ENCODE measurements around the gene CEP78.

Gene CEP78

GRCh38 chr9:78235256-78235761, 566 bp upstream of the CEP78 start:
- peak overlapping the region; percentile 92 for H3K4me3 ChIP-seq (ENCODE audit: low read length)

GRCh38 chr9:78236551-78236910, 656 bp downstream of the CEP78 start:
- Histone ChIP-seq H3K9ac (ENCODE audit: low read length) (peak overlapping the region; percentile 84), H3K4me1 (ENCODE audit: control insufficient read depth, insufficient read depth, low read length) (peaks cover 9% of the 10 kb centered on the region), H3K4me3 (ENCODE audit: low read length) (peak overlapping the region; percentile 92), H3K36me3 (ENCODE audit: control insufficient read depth, insufficient read depth, low read length, severe bottlenecking) (no peaks in the 10 kb centered on the region), H3K9me3 (ENCODE audit: control insufficient read depth, low read length) (no peaks in the 10 kb centered on the region), H3K27me3 (replicated peaks; ENCODE audit: control insufficient read depth, insufficient read depth, low read length) (no peaks in the 10 kb centered on the region)
- no peak for DNase-seq (ENCODE audit: low read depth)

More at GRCh38 chr9:78235256-78235761, 566 bp upstream of the CEP78 start:
- peak overlapping the region; percentile 84 for H3K9ac ChIP-seq (ENCODE audit: low read length)
- H3K36me3 ChIP-seq (ENCODE audit: control insufficient read depth, insufficient read depth, low read length, severe bottlenecking) = no peaks in the 10 kb centered on the region
- no peaks in the 10 kb centered on the region for H3K27me3 ChIP-seq (replicated peaks; ENCODE audit: control insufficient read depth, insufficient read depth, low read length)
- no peaks in the 10 kb centered on the region for H3K9me3 ChIP-seq (ENCODE audit: control insufficient read depth, low read length)
- peak; percentile 58 for DNase-seq (ENCODE audit: low read depth)
- H3K4me1 ChIP-seq (ENCODE audit: control insufficient read depth, insufficient read depth, low read length) = peaks cover 9% of the 10 kb centered on the region

GRCh38 chr9:78238046-78239038, 2.5 kb downstream of the CEP78 start:
- Histone ChIP-seq H3K9ac (ENCODE audit: low read length) (no peak overlapping the region), H3K9me3 (ENCODE audit: control insufficient read depth, low read length) (no peaks in the 10 kb centered on the region), H3K4me3 (ENCODE audit: low read length) (no peak overlapping the region), H3K27me3 (replicated peaks; ENCODE audit: control insufficient read depth, insufficient read depth, low read length) (no peaks in the 10 kb centered on the region), H3K36me3 (ENCODE audit: control insufficient read depth, insufficient read depth, low read length, severe bottlenecking) (no peaks in the 10 kb centered on the region), H3K4me1 (ENCODE audit: control insufficient read depth, insufficient read depth, low read length) (peaks cover 9% of the 10 kb centered on the region)
- no peak for DNase-seq (ENCODE audit: low read depth)

GRCh38 chr9:78239506-78239905, 3.6 kb downstream of the CEP78 start:
- no peak for DNase-seq (ENCODE audit: low read depth)
- H3K9ac ChIP-seq (ENCODE audit: low read length) = no peak overlapping the region
- peaks cover 8% of the 10 kb centered on the region for H3K4me1 ChIP-seq (ENCODE audit: control insufficient read depth, insufficient read depth, low read length)
- no peaks in the 10 kb centered on the region for H3K9me3 ChIP-seq (ENCODE audit: control insufficient read depth, low read length)
- H3K27me3 ChIP-seq (replicated peaks; ENCODE audit: control insufficient read depth, insufficient read depth, low read length) = no peaks in the 10 kb centered on the region
- H3K36me3 ChIP-seq (ENCODE audit: control insufficient read depth, insufficient read depth, low read length, severe bottlenecking) = peaks cover 3% of the 10 kb centered on the region
- no peak overlapping the region for H3K4me3 ChIP-seq (ENCODE audit: low read length)

- Histone ChIP-seq H3K36me3 (ENCODE audit: control insufficient read depth, insufficient read depth, low read length, severe bottlenecking) (peaks cover 7% of the 10 kb centered on the region), H3K9me3 (ENCODE audit: control insufficient read depth, low read length) (no peaks in the 10 kb centered on the region), H3K4me1 (ENCODE audit: control insufficient read depth, insufficient read depth, low read length) (no peaks in the 10 kb centered on the region), H3K4me3 (ENCODE audit: low read length) (no peak overlapping the region), H3K9ac (ENCODE audit: low read length) (no peak overlapping the region), H3K27me3 (replicated peaks; ENCODE audit: control insufficient read depth, insufficient read depth, low read length) (no peaks in the 10 kb centered on the region)
- no peak for DNase-seq (ENCODE audit: low read depth)
Observed at GRCh38 chr9:78242041-78242440, 6.2 kb downstream of the CEP78 start.

- Histone ChIP-seq H3K9me3 (ENCODE audit: control insufficient read depth, low read length) (no peaks in the 10 kb centered on the region), H3K4me3 (ENCODE audit: low read length) (no peak overlapping the region), H3K27me3 (replicated peaks; ENCODE audit: control insufficient read depth, insufficient read depth, low read length) (no peaks in the 10 kb centered on the region), H3K4me1 (ENCODE audit: control insufficient read depth, insufficient read depth, low read length) (no peaks in the 10 kb centered on the region), H3K36me3 (ENCODE audit: control insufficient read depth, insufficient read depth, low read length, severe bottlenecking) (peaks cover 11% of the 10 kb centered on the region), H3K9ac (ENCODE audit: low read length) (no peak overlapping the region)
- no peak for DNase-seq (ENCODE audit: low read depth)
Observed at GRCh38 chr9:78243130-78243529, 7.3 kb downstream of the CEP78 start.

GRCh38 chr9:78245401-78245800, 9.5 kb downstream of the CEP78 start:
- Histone ChIP-seq H3K9ac (ENCODE audit: low read length) (no peak overlapping the region), H3K4me3 (ENCODE audit: low read length) (no peak overlapping the region), H3K9me3 (ENCODE audit: control insufficient read depth, low read length) (no peaks in the 10 kb centered on the region), H3K27me3 (replicated peaks; ENCODE audit: control insufficient read depth, insufficient read depth, low read length) (no peaks in the 10 kb centered on the region), H3K36me3 (ENCODE audit: control insufficient read depth, insufficient read depth, low read length, severe bottlenecking) (peaks cover 14% of the 10 kb centered on the region), H3K4me1 (ENCODE audit: control insufficient read depth, insufficient read depth, low read length) (no peaks in the 10 kb centered on the region)
- DNase-seq (ENCODE audit: low read depth) = no peak

GRCh38 chr9:78248635-78249034, 12.8 kb downstream of the CEP78 start:
- Histone ChIP-seq H3K36me3 (ENCODE audit: control insufficient read depth, insufficient read depth, low read length, severe bottlenecking) (peaks cover 14% of the 10 kb centered on the region), H3K9ac (ENCODE audit: low read length) (no peak overlapping the region), H3K4me3 (ENCODE audit: low read length) (no peak overlapping the region), H3K27me3 (replicated peaks; ENCODE audit: control insufficient read depth, insufficient read depth, low read length) (no peaks in the 10 kb centered on the region), H3K4me1 (ENCODE audit: control insufficient read depth, insufficient read depth, low read length) (peaks cover 10% of the 10 kb centered on the region), H3K9me3 (ENCODE audit: control insufficient read depth, low read length) (no peaks in the 10 kb centered on the region)
- DNase-seq (ENCODE audit: low read depth) = no peak

- Histone ChIP-seq H3K9me3 (ENCODE audit: control insufficient read depth, low read length) (no peaks in the 10 kb centered on the region), H3K4me1 (ENCODE audit: control insufficient read depth, insufficient read depth, low read length) (peaks cover 13% of the 10 kb centered on the region), H3K36me3 (ENCODE audit: control insufficient read depth, insufficient read depth, low read length, severe bottlenecking) (peaks cover 11% of the 10 kb centered on the region), H3K9ac (ENCODE audit: low read length) (no peak overlapping the region), H3K4me3 (ENCODE audit: low read length) (no peak overlapping the region), H3K27me3 (replicated peaks; ENCODE audit: control insufficient read depth, insufficient read depth, low read length) (no peaks in the 10 kb centered on the region)
- DNase-seq (ENCODE audit: low read depth) = no peak
Observed at GRCh38 chr9:78249542-78249941, 13.7 kb downstream of the CEP78 start.

- no peak for DNase-seq (ENCODE audit: low read depth)
- no peaks in the 10 kb centered on the region for H3K9me3 ChIP-seq (ENCODE audit: control insufficient read depth, low read length)
- no peak overlapping the region for H3K9ac ChIP-seq (ENCODE audit: low read length)
- no peak overlapping the region for H3K4me3 ChIP-seq (ENCODE audit: low read length)
- H3K36me3 ChIP-seq (ENCODE audit: control insufficient read depth, insufficient read depth, low read length, severe bottlenecking) = peaks cover 3% of the 10 kb centered on the region
- H3K27me3 ChIP-seq (replicated peaks; ENCODE audit: control insufficient read depth, insufficient read depth, low read length) = no peaks in the 10 kb centered on the region
- peaks cover 13% of the 10 kb centered on the region for H3K4me1 ChIP-seq (ENCODE audit: control insufficient read depth, insufficient read depth, low read length)
Observed at GRCh38 chr9:78252616-78253015, 16.7 kb downstream of the CEP78 start.

GRCh38 chr9:78253285-78253684, 17.4 kb downstream of the CEP78 start:
- H3K9me3 ChIP-seq (ENCODE audit: control insufficient read depth, low read length) = no peaks in the 10 kb centered on the region
- H3K36me3 ChIP-seq (ENCODE audit: control insufficient read depth, insufficient read depth, low read length, severe bottlenecking) = peaks cover 3% of the 10 kb centered on the region
- peaks cover 13% of the 10 kb centered on the region for H3K4me1 ChIP-seq (ENCODE audit: control insufficient read depth, insufficient read depth, low read length)
- no peaks in the 10 kb centered on the region for H3K27me3 ChIP-seq (replicated peaks; ENCODE audit: control insufficient read depth, insufficient read depth, low read length)
- H3K9ac ChIP-seq (ENCODE audit: low read length) = no peak overlapping the region
- H3K4me3 ChIP-seq (ENCODE audit: low read length) = no peak overlapping the region
- no peak for DNase-seq (ENCODE audit: low read depth)
